HL-60 (cell line): Measurements from ENCODE around the gene COL23A1.

Source experiments
- DNase-seq, 2 experiments: peaks; one replicate each; pipeline ENCODE4 v3.0.0-alpha.2; 2010 to 2020; ENCODE audit warnings: low read depth in 1 of 2, low spot score in 1 of 2
- H3K27ac ChIP-seq: fragments of 250-450 bp; sonication (Bioruptor Pico); replicated peaks from 2 replicates; pipeline ENCODE4 v1.5.1; 2020; ENCODE audit warnings: mild to moderate bottlenecking, moderate library complexity
- H3K27me3 ChIP-seq: fragments of 250-450 bp; sonication (Bioruptor Pico); 2 replicates; pipeline ENCODE4 v1.5.1; 2021; ENCODE audit warnings: mild to moderate bottlenecking, moderate library complexity; ENCODE audit not compliant: insufficient read depth, poor library complexity, severe bottlenecking
- H3K4me3 ChIP-seq: replicated peaks from 2 replicates; pipeline ENCODE4 v1.5.1; 2011; ENCODE audit warnings: mild to moderate bottlenecking, control low read depth, low read length; ENCODE audit not compliant: insufficient read depth
- GABPA ChIP-seq: IDR thresholded peaks from 2 replicates; pipeline ENCODE4 v1.6.1; 2012; ENCODE audit warnings: low read depth
- POLR2AphosphoS5 ChIP-seq: IDR thresholded peaks from 2 replicates; pipeline ENCODE4 v1.6.1; 2012; ENCODE audit warnings: low read depth
- SPI1 ChIP-seq: IDR thresholded peaks from 2 replicates; pipeline ENCODE4 v1.6.1; 2012; ENCODE audit warnings: low read depth, mild to moderate bottlenecking, borderline replicate concordance
- TF ChIP-seq, protein P1 (sequence below): IDR thresholded peaks from 2 replicates; pipeline ENCODE4 v1.6.1; 2012; ENCODE audit warnings: low read depth; ENCODE audit not compliant: insufficient replicate concordance
- TF ChIP-seq, protein P2 (sequence below): IDR thresholded peaks from one replicate; pipeline ENCODE4 v1.5.1; 2011; ENCODE audit warnings: low read length, control low read depth, inconsistent platforms; ENCODE audit not compliant: insufficient read depth

The COL23A1 gene

DNA sequence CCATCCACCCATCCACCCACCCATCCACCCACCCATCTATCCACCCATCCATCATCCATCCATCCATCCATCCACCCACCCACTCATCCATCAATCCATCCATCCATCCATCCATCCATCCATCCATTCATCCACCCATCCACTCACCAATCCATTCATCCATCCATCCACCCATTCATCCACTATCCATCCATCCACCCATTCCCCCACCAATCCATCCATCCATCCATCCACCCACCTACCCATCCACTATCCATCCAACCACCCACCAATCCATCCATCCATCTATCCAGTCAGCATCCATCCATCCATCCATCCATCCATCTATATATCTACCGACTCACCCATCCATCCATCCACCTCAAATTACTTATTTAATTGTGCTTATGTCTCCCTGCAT is 320.7 kb downstream of the COL23A1 start:
- TF ChIP-seq GABPA, result no peak
- TF ChIP-seq, protein P1, sequence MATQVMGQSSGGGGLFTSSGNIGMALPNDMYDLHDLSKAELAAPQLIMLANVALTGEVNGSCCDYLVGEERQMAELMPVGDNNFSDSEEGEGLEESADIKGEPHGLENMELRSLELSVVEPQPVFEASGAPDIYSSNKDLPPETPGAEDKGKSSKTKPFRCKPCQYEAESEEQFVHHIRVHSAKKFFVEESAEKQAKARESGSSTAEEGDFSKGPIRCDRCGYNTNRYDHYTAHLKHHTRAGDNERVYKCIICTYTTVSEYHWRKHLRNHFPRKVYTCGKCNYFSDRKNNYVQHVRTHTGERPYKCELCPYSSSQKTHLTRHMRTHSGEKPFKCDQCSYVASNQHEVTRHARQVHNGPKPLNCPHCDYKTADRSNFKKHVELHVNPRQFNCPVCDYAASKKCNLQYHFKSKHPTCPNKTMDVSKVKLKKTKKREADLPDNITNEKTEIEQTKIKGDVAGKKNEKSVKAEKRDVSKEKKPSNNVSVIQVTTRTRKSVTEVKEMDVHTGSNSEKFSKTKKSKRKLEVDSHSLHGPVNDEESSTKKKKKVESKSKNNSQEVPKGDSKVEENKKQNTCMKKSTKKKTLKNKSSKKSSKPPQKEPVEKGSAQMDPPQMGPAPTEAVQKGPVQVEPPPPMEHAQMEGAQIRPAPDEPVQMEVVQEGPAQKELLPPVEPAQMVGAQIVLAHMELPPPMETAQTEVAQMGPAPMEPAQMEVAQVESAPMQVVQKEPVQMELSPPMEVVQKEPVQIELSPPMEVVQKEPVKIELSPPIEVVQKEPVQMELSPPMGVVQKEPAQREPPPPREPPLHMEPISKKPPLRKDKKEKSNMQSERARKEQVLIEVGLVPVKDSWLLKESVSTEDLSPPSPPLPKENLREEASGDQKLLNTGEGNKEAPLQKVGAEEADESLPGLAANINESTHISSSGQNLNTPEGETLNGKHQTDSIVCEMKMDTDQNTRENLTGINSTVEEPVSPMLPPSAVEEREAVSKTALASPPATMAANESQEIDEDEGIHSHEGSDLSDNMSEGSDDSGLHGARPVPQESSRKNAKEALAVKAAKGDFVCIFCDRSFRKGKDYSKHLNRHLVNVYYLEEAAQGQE, result no peak
- TF ChIP-seq SPI1, result no peak
- TF ChIP-seq, protein P2, sequence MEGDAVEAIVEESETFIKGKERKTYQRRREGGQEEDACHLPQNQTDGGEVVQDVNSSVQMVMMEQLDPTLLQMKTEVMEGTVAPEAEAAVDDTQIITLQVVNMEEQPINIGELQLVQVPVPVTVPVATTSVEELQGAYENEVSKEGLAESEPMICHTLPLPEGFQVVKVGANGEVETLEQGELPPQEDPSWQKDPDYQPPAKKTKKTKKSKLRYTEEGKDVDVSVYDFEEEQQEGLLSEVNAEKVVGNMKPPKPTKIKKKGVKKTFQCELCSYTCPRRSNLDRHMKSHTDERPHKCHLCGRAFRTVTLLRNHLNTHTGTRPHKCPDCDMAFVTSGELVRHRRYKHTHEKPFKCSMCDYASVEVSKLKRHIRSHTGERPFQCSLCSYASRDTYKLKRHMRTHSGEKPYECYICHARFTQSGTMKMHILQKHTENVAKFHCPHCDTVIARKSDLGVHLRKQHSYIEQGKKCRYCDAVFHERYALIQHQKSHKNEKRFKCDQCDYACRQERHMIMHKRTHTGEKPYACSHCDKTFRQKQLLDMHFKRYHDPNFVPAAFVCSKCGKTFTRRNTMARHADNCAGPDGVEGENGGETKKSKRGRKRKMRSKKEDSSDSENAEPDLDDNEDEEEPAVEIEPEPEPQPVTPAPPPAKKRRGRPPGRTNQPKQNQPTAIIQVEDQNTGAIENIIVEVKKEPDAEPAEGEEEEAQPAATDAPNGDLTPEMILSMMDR, result no peak
- no peak for TF ChIP-seq POLR2AphosphoS5
- no peak for DNase-seq
- Histone ChIP-seq H3K4me3 (no peak overlapping the region), H3K27me3 (no peaks in the 10 kb centered on the region), H3K27ac (no peak overlapping the region)

DNA sequence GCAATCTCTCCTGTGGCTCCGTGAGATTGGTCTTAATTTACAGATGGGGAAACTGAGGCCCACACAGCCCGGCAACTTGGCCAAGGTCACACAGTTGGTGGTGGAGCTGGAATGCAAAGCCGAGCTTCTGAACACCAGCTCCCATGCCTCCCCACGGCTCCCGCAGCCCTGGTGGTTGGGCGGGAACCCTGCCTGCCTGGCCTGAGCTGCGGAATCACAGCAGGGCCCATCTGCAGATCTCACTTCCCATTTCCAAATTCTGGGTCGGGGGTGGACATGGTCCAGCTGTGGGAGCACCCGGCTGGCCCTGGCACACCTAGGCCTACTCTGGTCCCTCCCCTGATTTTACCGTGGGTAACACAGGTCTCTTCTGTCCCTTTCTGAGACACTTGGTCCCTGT is 322.3 kb downstream of the COL23A1 start:
- TF ChIP-seq, protein P1, result no peak
- TF ChIP-seq SPI1 (no peak), POLR2AphosphoS5 (no peak), GABPA (no peak)
- TF ChIP-seq, protein P2, result no peak
- no peak overlapping the region for H3K27ac ChIP-seq
- no peak overlapping the region for H3K4me3 ChIP-seq
- no peak for DNase-seq
- no peaks in the 10 kb centered on the region for H3K27me3 ChIP-seq

DNA sequence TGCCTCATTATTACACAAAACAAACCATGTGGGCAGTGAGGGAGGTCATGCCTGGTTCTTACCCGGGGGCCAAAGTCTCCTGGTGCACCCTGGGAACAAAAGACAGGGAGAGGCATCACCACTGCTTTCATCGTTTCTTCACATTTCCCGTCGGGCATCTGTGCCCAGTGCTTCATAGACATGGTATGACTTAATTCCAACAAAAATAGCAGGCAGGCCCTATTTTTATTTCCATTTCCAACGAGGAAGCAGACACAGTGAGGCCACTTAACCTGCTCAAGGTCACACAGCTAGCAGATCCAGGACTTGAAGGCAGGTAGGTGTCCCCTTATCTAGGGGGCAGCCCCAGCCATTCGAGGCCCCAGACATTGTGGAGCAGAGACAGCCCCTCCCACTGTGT is 322.9 kb downstream of the COL23A1 start:
- no peaks in the 10 kb centered on the region for H3K27me3 ChIP-seq
- no peak for TF ChIP-seq POLR2AphosphoS5
- TF ChIP-seq, protein P1, result no peak
- TF ChIP-seq SPI1, result no peak
- TF ChIP-seq GABPA, result no peak
- TF ChIP-seq, protein P2, result no peak

More for the DNA sequence above, 322.9 kb downstream of the COL23A1 start:
- no peak overlapping the region for H3K27ac ChIP-seq
- H3K4me3 ChIP-seq, result no peak overlapping the region
- DNase-seq, result no peak
